M059J (cell line): ENCODE data around the gene CENPO. TPM values are rescaled to one million over a fixed set of nuclear protein-coding genes. Genes with fewer than 3 reads are reported as not detected.
"Not testable (repeated sequence)": the region's sequence is repeated elsewhere in the genome, so short reads cannot be mapped to it uniquely, and the experiment has no call there.

ENCODE experiments used
- DNase-seq: peaks from one replicate; pipeline ENCODE4 v3.0.0-alpha.2; 2012; ENCODE audit warnings: low read depth
- total RNA-seq: library from RNA; depleted of rRNA; stranded (reverse); fragments of >200 nt; shearing (Covaris generic); gene quantifications from 2 replicates; pipeline ENCODE4 v1.2.3, GENCODE V29; 2014

CENPO gene
- total RNA-seq, 1 experiment from 2014 or later: 31.0 TPM

GRCh38 chr2:24788816-24789215 lies 4.4 kb upstream of the CENPO start:
- no peak for DNase-seq

GRCh38 chr2:24791452-24791851 lies 1.8 kb upstream of the CENPO start:
- DNase-seq: no peak

GRCh38 chr2:24792542-24792873 lies 717 bp upstream of the CENPO start:
- no peak for DNase-seq

DNA sequence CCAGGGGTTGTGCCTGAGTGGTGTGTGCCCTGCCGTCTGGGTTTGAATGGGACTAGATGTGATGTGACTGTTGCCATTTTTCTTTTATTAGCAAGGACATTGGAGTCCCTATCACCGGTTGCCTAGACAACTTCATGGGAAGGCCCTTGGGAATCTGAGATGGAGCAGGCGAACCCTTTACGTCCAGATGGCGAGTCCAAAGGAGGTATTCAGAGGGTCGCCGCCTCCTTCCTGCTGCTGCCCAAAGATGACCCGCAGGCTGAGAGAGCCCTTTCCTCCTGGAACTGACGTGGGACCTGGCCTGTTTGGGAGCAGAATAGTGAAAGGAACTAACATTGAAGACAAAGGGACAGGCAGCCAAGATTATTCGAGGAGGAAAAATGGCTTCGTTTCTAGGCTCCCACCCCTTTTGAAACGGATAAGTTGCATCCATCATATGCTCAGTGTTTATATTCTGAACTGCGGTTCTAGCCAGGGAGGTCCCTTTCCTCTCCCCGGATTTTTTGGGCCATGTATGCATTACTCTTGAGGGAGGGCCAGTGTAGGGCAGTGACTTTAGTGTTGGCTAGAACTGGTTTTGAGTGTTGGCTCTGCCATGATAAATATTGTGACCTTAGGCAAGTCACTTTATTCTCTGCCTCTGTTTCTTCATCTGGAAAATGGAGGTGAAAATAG lies 673 bp downstream of the CENPO start:
- peak; percentile 62 for DNase-seq

- no peak for DNase-seq
These were observed 4.4 kb downstream of the CENPO start for GRCh38 chr2:24797644-24798043.

DNA sequence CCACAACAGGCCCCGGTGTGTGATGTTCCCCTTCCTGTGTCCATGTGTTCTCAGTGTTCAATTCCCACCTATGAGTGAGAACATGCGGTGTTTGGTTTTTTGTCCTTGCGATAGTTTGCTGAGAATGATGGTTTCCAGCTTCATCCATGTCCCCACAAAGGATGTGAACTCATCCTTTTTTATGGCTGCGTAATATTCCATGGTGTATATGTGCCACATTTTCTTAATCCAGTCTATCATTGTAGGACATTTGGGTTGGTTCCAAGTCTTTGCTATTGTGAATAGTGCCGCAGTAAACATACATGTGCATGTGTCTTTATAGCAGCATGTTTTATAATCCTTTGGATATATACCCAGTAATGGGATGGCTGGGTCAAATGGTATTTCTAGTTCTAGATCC lies 7.3 kb downstream of the CENPO start:
- not testable (repeated sequence) for DNase-seq

GRCh38 chr2:24805811-24806660 lies 12.8 kb downstream of the CENPO start:
- DNase-seq: not testable (repeated sequence)

GRCh38 chr2:24806661-24807036 lies 13.4 kb downstream of the CENPO start:
- DNase-seq: no peak

DNA sequence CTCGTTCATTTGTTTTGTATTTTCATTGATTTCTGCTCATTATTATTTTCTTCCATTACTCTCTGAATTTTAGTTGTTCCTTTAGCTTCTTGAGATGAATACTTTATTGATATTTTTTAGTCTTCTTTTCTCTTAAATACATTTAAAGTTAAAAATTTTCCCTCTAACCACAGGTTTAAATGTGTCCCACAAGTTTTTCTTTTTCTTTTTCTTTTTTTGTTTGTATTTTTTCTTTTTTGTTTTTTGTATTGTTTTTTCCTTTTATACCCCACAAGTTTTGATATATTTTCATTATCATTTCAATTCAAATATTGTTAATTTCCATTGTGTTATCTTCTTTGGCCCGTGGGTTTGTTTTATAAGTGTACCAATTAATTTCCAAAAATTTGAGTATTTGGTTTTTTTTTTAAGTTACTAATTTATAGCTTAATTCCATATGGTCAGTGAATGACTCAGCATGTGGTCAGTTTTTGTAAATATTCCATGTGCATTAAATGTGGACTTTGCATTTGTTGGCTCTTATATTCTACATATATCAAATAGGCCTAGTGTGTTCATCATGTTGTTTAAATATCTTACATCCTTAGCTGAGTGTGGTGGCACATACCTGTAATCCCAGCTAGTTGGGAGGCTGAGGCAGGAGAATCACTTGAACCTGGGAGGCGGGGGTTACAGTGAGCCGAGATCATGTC lies 16.2 kb downstream of the CENPO start:
- no peak for DNase-seq

DNA sequence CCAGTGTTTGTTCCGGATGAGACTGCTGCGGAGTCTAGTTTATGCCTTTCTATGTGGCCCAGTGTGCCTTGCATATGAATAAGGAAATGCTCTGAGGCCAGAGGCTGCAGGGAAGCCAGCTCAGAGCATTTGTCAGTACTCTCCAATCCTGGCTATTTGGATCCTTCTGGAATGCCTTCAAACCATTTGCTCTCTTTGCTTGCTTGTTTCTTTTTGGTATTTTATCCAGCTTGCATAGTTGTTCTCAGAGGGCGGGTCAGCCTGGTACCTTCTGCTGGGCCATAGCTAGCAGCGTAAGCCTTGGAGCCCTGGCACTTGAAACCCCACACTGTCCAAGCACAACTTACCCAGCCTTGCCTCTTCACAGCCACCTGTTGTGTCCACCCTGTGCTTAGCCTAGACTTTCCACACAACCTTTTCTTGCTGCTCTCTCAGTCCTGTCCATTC lies 20.5 kb downstream of the CENPO start:
- no peak for DNase-seq

DNA sequence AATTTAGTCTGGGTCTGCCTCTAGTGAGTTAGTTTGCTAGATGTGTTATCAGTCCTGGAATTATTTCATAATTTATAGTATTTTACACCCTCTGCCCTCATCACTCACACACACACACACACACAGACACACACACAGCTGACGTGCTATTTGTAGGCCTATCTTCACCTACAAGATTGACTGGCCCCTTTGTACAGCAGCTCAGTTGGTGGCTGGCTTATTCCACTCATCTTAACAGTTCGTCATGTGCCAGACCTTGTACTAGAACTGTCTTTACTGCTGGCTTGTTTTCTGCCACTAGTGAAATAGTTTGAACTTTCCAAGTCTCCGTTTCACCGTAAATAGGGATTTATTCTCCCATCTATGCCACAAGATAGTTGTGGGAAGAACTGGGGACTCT lies 21.3 kb downstream of the CENPO start:
- DNase-seq: no peak

DNA sequence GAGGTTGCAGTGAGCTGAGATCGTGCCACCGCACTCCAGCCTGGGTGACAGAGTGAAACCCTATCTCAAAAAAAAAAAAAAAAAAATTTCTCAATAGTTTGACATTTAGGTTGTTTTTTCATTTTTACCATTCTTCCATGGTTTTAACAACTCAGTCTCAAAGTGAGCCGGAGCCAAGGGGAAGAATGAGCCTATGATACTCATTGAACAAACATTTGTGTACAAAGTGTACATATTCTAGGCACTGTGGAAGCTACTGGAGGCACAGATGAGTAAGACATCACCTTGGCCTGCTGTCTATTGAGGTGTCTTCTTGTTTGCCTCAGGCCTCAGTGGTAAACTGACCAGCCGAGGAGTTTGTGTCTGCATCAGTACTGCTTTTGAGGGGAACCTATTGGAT lies 21.9 kb downstream of the CENPO start:
- no peak for DNase-seq

- DNase-seq: no peak
These were observed 23.2 kb downstream of the CENPO start for GRCh38 chr2:24816404-24816803.

- peak; percentile 75 for DNase-seq
These were observed 23.7 kb downstream of the CENPO start for GRCh38 chr2:24816884-24817283.

DNA sequence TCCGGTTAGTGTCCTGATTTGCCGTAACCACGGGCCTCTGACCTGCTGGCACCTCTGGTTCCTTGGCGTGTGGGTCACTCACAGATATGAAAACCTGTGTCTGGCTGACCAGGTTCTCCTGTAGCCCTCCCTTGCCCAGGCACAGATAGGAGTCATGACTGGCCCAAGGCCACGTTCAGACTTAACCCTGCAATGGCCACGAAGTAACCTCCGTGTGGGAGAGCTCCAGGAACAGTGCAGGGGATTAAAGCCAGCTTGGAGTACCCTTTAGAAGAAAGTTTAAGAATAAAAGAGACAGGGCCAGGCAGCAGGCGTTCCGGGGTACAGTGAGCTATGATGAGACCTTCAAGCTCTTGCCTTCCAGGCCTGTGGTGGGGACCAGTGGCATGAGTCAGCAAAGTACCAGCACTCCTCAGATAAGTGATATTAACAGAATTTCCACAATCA lies 25.5 kb downstream of the CENPO start:
- no peak for DNase-seq

DNA sequence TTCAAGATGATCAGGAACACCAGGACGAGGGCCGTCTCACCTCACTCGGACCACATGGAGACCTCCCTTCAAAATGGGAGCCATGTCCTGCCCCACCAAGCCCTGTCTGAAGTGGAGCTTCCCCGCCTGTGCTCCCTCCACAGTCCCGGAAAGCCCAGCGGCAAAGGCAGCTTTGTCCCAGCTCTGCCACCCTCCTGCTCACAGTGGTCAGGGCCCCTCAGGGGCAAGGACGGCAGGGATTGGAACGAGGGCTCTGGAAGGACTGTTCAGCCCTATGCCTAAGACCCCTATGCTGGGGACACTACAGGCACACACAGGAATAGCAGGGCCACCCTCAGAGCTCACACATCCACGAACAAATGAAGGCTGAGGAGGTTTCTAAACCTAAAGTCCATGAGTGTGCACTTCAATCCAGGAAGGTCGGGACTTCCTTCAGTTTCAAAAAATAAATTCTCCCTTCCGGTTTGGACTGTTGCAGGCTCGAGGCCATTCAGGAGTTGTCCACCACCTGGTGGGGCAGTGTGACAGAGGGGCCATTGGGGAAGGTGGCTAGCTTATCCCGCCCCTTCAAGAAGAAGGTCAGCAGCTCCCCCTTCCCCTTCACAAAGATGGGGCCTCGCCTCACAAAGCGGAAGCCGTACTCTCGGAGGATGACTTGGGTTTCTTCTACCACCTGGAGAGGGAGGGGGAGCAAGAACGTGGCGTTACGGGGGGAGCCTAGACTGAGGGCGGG lies 26.4 kb downstream of the CENPO start:
- DNase-seq: no peak

DNA sequence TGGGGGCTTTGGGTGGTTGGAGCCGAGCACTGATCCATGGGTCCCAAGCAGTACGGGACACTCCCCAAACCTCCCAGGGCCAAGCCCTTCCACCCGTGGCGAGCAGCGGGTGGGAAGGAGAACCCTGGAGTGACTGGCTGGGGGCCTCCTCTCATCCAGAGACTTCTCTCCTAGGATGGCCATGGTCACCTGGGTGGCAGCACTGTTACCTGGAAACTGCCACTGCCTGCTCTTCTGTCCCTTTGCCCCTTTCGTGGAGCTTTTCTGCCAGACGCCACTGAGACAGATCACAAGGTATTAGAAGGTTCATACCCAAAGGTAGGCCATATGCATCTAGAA lies 26.9 kb downstream of the CENPO start:
- DNase-seq: no peak

DNA sequence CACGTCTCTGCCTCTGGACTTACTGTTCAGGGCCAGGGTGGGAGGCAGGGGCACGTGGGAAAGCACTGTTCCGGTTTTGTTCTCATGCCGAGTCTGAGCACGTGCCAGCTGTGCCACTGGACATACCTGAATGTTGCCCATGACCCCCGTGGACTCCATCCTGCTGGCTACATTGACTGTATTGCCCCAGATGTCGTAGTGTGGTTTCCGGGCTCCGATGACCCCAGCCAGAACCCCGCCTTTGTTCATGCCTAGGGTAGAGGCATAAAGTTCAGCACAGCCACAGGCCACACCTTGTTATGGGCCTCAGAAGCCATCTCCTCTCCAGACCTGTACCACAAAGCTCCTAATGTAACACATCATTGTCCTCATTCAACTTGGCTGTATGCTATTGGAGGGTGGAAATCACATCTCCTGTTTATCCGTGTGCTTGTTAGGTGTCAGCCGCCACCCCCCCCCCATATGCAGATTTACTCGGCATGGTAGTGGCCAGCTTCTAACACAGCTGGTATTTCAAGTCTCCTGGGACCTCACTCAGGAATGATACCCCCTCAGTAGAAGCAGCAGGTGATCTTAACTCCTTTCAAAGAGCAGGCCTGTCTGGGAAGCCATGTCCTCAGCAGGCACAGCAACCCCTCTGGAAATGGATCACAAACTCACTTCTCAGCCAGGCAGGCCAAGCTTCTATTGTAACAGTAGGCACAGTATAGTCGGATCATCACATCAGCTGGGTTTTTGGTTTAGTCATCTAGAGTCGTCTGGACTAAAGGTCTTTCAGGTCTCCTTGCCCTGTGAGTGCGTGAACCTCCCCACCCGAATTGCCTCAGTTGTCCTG lies 27.6 kb downstream of the CENPO start:
- no peak for DNase-seq

- no peak for DNase-seq
These were observed 28.2 kb downstream of the CENPO start for GRCh38 chr2:24821433-24821891.

GRCh38 chr2:24822049-24822706 lies 29.0 kb downstream of the CENPO start:
- no peak for DNase-seq
